Nephron progenitor cell (in vitro differentiated cells): ENCODE results near the gene DDX42.

Source experiments
- DNase-seq: peaks from one replicate; pipeline ENCODE4 v3.0.0; 2021
- H3K27ac Mint-ChIP-seq: 2 replicates; pipeline ENCODE4 v1.8.0; 2021; ENCODE audit warnings: mild to moderate bottlenecking, moderate library complexity, mixed read lengths
- H3K27me3 Mint-ChIP-seq: 2 replicates; pipeline ENCODE4 v1.8.0; 2021; ENCODE audit warnings: mild to moderate bottlenecking, low read depth, mixed read lengths; ENCODE audit not compliant: poor library complexity
- H3K36me3 Mint-ChIP-seq: 2 replicates; pipeline ENCODE4 v1.8.0; 2021; ENCODE audit warnings: low read depth, mixed read lengths
- H3K4me1 Mint-ChIP-seq: 2 replicates; pipeline ENCODE4 v1.8.0; 2021; ENCODE audit warnings: mixed read lengths
- H3K4me3 Mint-ChIP-seq: 2 replicates; pipeline ENCODE4 v1.8.0; 2021; ENCODE audit warnings: mild to moderate bottlenecking, moderate library complexity, mixed read lengths
- H3K9me3 Mint-ChIP-seq: 2 replicates; pipeline ENCODE4 v1.8.0; 2021; ENCODE audit warnings: mild to moderate bottlenecking, moderate library complexity, mixed read lengths
- CTCF ChIP-seq: fragments of 200-600 bp; sonication (generic); IDR thresholded peaks from 2 replicates; pipeline ENCODE4 v1.5.0; 2021; ENCODE audit warnings: antibody characterized with exemption

DDX42 gene

DNA sequence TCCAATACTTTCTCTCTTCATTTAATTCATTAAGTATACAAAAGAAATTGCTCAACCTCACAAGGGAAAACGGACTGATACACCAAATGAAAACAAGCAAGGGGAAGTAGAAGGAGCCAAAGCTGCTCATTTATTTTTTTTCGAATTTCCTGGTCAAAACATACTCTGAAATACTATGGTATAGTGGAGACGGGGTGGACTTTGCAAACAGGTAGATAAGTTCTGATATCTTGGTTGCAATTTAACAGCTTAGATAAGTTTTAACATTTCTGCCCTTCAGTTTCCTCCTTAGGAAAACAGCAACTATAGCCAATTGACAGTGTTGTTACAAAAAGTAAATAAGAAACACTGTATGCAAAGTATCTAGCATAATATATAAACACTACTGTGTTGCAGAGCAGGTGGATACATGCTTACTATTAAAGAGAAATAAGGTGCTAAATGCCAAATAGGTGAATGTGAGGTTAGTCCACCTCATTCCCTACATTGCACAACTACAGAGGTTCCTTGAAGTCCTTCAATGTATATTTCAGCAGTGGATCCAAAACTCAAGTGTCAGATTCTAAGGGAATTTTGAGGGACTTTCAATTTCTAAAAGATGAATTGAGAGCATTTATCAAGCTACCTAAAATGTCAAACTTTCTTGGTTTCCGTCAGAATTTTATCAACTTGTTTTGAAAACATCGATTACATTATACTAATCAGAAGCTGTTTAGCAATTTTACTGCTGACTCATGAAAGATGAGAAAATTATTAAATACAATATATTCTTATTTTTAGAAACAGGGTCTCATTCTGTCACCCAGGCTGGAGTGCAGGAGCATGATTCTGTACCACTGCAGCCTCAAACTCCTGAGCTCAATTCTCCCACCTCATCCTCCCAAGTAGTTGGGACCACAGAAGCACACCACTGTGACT is 11.6 kb upstream of the DDX42 start:
- Mint-ChIP-seq H3K9me3 (no peaks in the 10 kb centered on the region), H3K4me3 (no peak overlapping the region), H3K27me3 (no peaks in the 10 kb centered on the region), H3K36me3 (peaks cover 65% of the 10 kb centered on the region), H3K4me1 (peaks cover 5% of the 10 kb centered on the region), H3K27ac (no peak overlapping the region)
- no peak for DNase-seq
- no peak for TF ChIP-seq CTCF

- Mint-ChIP-seq H3K9me3 (no peaks in the 10 kb centered on the region), H3K4me1 (peaks cover 10% of the 10 kb centered on the region), H3K4me3 (no peak overlapping the region), H3K36me3 (peaks cover 52% of the 10 kb centered on the region), H3K27ac (no peak overlapping the region), H3K27me3 (no peaks in the 10 kb centered on the region)
- TF ChIP-seq CTCF: no peak
- no peak for DNase-seq
These were observed 9.3 kb upstream of the DDX42 start for GRCh38 chr17:63764716-63765115.

- H3K27ac Mint-ChIP-seq: peak overlapping the region; percentile 29
- H3K27me3 Mint-ChIP-seq: no peaks in the 10 kb centered on the region
- DNase-seq: no peak
- H3K4me1 Mint-ChIP-seq: peaks cover 14% of the 10 kb centered on the region
- peaks cover 45% of the 10 kb centered on the region for H3K36me3 Mint-ChIP-seq
- no peak overlapping the region for H3K4me3 Mint-ChIP-seq
- H3K9me3 Mint-ChIP-seq: no peaks in the 10 kb centered on the region
- no peak for TF ChIP-seq CTCF
These were observed 7.2 kb upstream of the DDX42 start for GRCh38 chr17:63766754-63767153.

- H3K27ac Mint-ChIP-seq: no peak overlapping the region
These were observed 5.5 kb upstream of the DDX42 start for GRCh38 chr17:63768433-63768832.

GRCh38 chr17:63772801-63773271 is 1.1 kb upstream of the DDX42 start:
- Mint-ChIP-seq H3K9me3 (no peaks in the 10 kb centered on the region), H3K27ac (peak overlapping the region; percentile 100), H3K27me3 (peaks cover 3% of the 10 kb centered on the region), H3K4me1 (peaks cover 39% of the 10 kb centered on the region), H3K4me3 (peak overlapping the region; percentile 100), H3K36me3 (peaks cover 14% of the 10 kb centered on the region)
- TF ChIP-seq CTCF: no peak
- DNase-seq: no peak

More at GRCh38 chr17:63768433-63768832, 5.5 kb upstream of the DDX42 start:
- Mint-ChIP-seq H3K9me3 (no peaks in the 10 kb centered on the region), H3K4me1 (peaks cover 25% of the 10 kb centered on the region), H3K4me3 (no peak overlapping the region), H3K27me3 (no peaks in the 10 kb centered on the region), H3K36me3 (peaks cover 33% of the 10 kb centered on the region)
- no peak for DNase-seq
- no peak for TF ChIP-seq CTCF
